ENCODE results near the gene KCNK7.

DNA sequence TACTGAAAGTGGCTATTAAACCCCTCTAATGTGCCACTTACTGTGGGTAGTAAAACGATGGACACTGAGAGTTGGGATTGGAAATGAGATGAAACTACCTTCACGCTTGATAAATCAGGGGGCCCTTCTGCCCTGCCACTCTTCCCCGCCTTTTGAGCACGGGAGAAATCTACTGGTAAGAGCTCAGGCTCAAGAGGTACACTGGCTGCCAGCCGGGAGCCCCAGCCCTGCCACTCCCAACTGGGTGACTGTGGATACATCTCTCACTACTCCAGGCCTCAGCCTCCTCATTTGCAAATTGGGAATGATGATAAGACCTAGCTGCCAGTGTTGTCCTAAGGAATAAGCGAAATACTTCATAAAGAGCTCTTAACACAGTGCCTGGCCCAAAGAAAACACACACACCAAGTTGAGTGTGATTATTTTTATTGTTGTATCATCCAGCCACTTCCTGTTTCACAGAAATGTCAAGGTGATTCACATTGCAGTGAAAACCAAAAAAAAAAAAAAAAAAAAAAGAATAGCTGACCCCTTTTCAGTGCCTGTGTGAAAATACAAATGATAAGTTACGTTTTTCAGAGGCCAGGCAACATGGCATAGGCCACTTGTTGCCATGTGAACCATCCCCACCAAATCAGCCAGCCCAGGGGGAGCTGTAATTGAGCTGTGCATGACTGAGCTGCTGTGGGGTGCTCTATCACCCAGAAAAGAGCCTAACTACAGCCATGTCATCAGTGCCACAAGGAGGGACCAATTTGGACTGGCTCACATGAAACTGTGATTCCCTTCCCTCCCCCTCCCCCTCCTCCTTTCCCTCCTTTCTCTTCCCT lies 29.8 kb downstream of the KCNK7 start:
- TF ChIP-seq, protein P1, sequence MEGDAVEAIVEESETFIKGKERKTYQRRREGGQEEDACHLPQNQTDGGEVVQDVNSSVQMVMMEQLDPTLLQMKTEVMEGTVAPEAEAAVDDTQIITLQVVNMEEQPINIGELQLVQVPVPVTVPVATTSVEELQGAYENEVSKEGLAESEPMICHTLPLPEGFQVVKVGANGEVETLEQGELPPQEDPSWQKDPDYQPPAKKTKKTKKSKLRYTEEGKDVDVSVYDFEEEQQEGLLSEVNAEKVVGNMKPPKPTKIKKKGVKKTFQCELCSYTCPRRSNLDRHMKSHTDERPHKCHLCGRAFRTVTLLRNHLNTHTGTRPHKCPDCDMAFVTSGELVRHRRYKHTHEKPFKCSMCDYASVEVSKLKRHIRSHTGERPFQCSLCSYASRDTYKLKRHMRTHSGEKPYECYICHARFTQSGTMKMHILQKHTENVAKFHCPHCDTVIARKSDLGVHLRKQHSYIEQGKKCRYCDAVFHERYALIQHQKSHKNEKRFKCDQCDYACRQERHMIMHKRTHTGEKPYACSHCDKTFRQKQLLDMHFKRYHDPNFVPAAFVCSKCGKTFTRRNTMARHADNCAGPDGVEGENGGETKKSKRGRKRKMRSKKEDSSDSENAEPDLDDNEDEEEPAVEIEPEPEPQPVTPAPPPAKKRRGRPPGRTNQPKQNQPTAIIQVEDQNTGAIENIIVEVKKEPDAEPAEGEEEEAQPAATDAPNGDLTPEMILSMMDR (IDR thresholded peaks at IDR 0.05), result no peak
- TF ChIP-seq, protein P2, sequence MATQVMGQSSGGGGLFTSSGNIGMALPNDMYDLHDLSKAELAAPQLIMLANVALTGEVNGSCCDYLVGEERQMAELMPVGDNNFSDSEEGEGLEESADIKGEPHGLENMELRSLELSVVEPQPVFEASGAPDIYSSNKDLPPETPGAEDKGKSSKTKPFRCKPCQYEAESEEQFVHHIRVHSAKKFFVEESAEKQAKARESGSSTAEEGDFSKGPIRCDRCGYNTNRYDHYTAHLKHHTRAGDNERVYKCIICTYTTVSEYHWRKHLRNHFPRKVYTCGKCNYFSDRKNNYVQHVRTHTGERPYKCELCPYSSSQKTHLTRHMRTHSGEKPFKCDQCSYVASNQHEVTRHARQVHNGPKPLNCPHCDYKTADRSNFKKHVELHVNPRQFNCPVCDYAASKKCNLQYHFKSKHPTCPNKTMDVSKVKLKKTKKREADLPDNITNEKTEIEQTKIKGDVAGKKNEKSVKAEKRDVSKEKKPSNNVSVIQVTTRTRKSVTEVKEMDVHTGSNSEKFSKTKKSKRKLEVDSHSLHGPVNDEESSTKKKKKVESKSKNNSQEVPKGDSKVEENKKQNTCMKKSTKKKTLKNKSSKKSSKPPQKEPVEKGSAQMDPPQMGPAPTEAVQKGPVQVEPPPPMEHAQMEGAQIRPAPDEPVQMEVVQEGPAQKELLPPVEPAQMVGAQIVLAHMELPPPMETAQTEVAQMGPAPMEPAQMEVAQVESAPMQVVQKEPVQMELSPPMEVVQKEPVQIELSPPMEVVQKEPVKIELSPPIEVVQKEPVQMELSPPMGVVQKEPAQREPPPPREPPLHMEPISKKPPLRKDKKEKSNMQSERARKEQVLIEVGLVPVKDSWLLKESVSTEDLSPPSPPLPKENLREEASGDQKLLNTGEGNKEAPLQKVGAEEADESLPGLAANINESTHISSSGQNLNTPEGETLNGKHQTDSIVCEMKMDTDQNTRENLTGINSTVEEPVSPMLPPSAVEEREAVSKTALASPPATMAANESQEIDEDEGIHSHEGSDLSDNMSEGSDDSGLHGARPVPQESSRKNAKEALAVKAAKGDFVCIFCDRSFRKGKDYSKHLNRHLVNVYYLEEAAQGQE (IDR thresholded peaks at IDR 0.05; ENCODE audit: insufficient read depth in 1 of 2, low read depth in 2 of 2, low read length in 1 of 2), result no peak
- TF ChIP-seq POLR2AphosphoS5 (IDR thresholded peaks at IDR 0.05; ENCODE audit: low read depth, low read length), result no peak
- no peak for TF ChIP-seq SIN3A (IDR thresholded peaks at IDR 0.05; ENCODE audit: borderline replicate concordance, insufficient read depth, low read depth, low read length)
- no peak for TF ChIP-seq TCF7L2 (IDR thresholded peaks at IDR 0.05; ENCODE audit: low read depth, low read length)

All from Panc1 (cell line).